K562 (cell line): ENCODE data around the gene RGS6. TPM values are rescaled to one million over a fixed set of nuclear protein-coding genes. Genes with fewer than 3 reads are reported as not detected.

Experiments used
- DPF2 ChIP-seq: fragments of 450-650 bp; IDR thresholded peaks from 2 replicates; pipeline ENCODE4 v1.6.1; 2016
- KDM5B ChIP-seq: fragments of 200-600 bp; sonication (generic); IDR thresholded peaks from 2 replicates; pipeline ENCODE4 v1.6.1; 2012; ENCODE audit warnings: low read depth, mild to moderate bottlenecking, moderate library complexity, low read length, control low read depth, inconsistent platforms; ENCODE audit not compliant: insufficient replicate concordance
- KLF6 ChIP-seq: fragments of 250-450 bp; sonication (Bioruptor Pico); IDR thresholded peaks from 2 replicates; pipeline ENCODE4 v1.4.0; 2020; ENCODE audit warnings: mild to moderate bottlenecking, moderate library complexity, borderline replicate concordance
- NFRKB ChIP-seq: fragments of 450-650 bp; IDR thresholded peaks from 2 replicates; pipeline ENCODE4 v1.6.1; 2016; ENCODE audit warnings: low read depth
- PKNOX1 ChIP-seq: fragments of 450-650 bp; IDR thresholded peaks from 2 replicates; pipeline ENCODE4 v1.6.1; 2016
- RAD51 ChIP-seq: fragments of 450-650 bp; IDR thresholded peaks from 2 replicates; pipeline ENCODE4 v1.7.1; 2016; ENCODE audit warnings: low read depth, mild to moderate bottlenecking, borderline replicate concordance
- RFX1 ChIP-seq: fragments of 450-650 bp; IDR thresholded peaks from 2 replicates; pipeline ENCODE4 v1.6.1; 2016; ENCODE audit warnings: mild to moderate bottlenecking, moderate library complexity
- TSHZ1 ChIP-seq: fragments of 250-450 bp; sonication (Bioruptor Pico); IDR thresholded peaks from 2 replicates; pipeline ENCODE4 v1.4.0; 2020; ENCODE audit warnings: mild to moderate bottlenecking, moderate library complexity
- YY1 ChIP-seq, 3 experiments: IDR thresholded peaks; 2 replicates each; pipeline ENCODE4 v1.6.1; 2011; ENCODE audit warnings: low read length in 2 of 3, mild to moderate bottlenecking in 2 of 3, moderate library complexity in 2 of 3, borderline replicate concordance in 1 of 3, control low read depth in 1 of 3, low read depth in 1 of 3; ENCODE audit not compliant: insufficient read depth in 3 of 3, insufficient replicate concordance in 2 of 3, control insufficient read depth in 1 of 3, insufficient read length in 1 of 3; ENCODE audit errors: extremely low read depth in 1 of 3
- ZC3H4 ChIP-seq: sonication (generic); formaldehyde crosslinking; IDR thresholded peaks from 2 replicates; pipeline ENCODE4 v1.9.0; 2021; ENCODE audit warnings: missing genetic modification reagents, borderline replicate concordance
- ZNF431 ChIP-seq: sonication (generic); formaldehyde crosslinking; IDR thresholded peaks from 2 replicates; pipeline ENCODE4 v1.8.0; 2022; ENCODE audit warnings: mild to moderate bottlenecking, missing genetic modification reagents
- polyA plus RNA-seq, 8 experiments: library from polyadenylated mRNA; depleted of rRNA in 4 of 8; stranded (reverse) in 5 of 8; unstranded in 3 of 8; fragments of >200 nt; fragmentation: Nextera tagmentation in 2 of 8; fragmentation: Illumina TruSeq in 1 of 8; extraction: Ambion mirVana in 2 of 8; extraction: Trizol in 1 of 8; gene quantifications; 2 replicates each; pipeline versions ENCODE4 v1.2.1 to v1.2.3, GENCODE V29; 2011 to 2014; ENCODE audit warnings: inconsistent platforms in 1 of 8, missing spikeins in 1 of 8
- total RNA-seq, 7 experiments: library from RNA; depleted of rRNA in 6 of 7; stranded (reverse); fragments of >200 nt in 6 of 7; fragmentation: Illumina TruSeq in 2 of 7; extraction: Trizol in 2 of 7; gene quantifications; 2 replicates each; pipeline versions ENCODE4 v1.2.1 to v1.2.3, GENCODE V29; 2011 to 2021; ENCODE audit warnings: low replicate concordance in 1 of 7
- TF ChIP-seq, protein P1 (sequence below), 2 experiments: IDR thresholded peaks; 2 replicates each; pipeline ENCODE4 v1.6.1; 2012; ENCODE audit warnings: improper control_type of control experiment in 2 of 2, low read depth in 2 of 2, low read length in 2 of 2, borderline replicate concordance in 1 of 2
- TF ChIP-seq, protein P2 (sequence below), 2 experiments: fragments of 450-650 bp; IDR thresholded peaks; 2 replicates each; pipeline ENCODE4 v1.6.1; 2016

RGS6 gene
- total and polyA plus RNA-seq, 9 of the 15 experiments (the other 6 are each of a cell fraction or from before 2014, with no cell fraction given), result not detected

DNA sequence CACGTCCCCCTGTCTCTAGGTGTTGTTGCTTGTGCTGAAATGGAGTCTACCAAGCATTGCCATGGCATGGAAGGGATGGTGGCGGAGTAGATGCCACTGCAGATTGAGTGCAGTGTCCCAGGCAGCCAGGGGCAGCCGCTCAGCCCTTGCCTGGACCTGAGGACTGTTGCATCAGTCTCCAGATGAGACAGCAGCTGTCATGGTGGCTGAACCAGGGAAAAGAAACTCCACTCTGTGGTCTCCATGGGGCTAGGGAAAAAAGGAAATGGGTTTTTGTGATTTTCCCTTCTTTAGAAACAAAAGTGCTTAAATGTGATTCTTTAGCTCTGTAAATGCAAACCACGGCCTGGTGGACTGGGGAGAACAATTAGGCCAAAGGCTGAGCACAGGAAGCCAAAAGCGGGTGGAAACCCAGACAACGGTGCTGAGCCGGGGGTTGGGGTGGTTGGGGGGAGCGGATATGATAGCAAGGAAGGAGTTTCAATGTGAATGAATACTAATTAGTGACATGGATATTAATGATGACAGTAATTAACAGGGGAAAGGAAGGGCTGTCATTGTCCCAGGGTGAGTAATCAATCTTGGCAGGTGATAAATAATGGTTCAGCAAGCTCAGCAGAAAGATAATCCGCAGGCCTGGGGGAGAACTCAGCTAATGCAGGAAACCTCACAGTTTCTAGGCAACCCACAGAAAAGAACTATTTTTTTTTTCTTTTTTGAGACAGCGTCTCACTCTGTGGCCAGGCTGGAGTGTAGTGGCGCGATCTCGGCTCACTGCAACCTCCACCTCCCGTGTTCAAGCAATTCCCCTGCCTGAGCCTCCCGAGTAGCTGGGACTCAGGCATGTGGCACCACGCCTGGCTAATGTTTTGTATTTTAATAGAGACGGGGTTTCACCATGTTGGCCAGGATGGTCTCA, 519.1 kb downstream of the RGS6 start (continued):
- no peak for TF ChIP-seq YY1 (IDR thresholded peaks at IDR 0.05; ENCODE audit: borderline replicate concordance in 1 of 3, control insufficient read depth in 1 of 3, extremely low read depth in 1 of 3, insufficient read depth in 3 of 3, insufficient read length in 1 of 3, insufficient replicate concordance in 2 of 3, low read depth in 1 of 3, low read length in 2 of 3)
- TF ChIP-seq KDM5B, result no peak
- TF ChIP-seq ZNF431, result no peak
- TF ChIP-seq KLF6 (CRISPR knock-in tag), result no peak
- peak; percentile 52; the same call in 1 of the 2 replicates for TF ChIP-seq NFRKB
- TF ChIP-seq RFX1, result peak; percentile 21; the same call in 1 of the 2 replicates
- TF ChIP-seq PKNOX1, result peak; percentile 74
- TF ChIP-seq, protein P1, sequence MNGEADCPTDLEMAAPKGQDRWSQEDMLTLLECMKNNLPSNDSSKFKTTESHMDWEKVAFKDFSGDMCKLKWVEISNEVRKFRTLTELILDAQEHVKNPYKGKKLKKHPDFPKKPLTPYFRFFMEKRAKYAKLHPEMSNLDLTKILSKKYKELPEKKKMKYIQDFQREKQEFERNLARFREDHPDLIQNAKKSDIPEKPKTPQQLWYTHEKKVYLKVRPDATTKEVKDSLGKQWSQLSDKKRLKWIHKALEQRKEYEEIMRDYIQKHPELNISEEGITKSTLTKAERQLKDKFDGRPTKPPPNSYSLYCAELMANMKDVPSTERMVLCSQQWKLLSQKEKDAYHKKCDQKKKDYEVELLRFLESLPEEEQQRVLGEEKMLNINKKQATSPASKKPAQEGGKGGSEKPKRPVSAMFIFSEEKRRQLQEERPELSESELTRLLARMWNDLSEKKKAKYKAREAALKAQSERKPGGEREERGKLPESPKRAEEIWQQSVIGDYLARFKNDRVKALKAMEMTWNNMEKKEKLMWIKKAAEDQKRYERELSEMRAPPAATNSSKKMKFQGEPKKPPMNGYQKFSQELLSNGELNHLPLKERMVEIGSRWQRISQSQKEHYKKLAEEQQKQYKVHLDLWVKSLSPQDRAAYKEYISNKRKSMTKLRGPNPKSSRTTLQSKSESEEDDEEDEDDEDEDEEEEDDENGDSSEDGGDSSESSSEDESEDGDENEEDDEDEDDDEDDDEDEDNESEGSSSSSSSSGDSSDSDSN (IDR thresholded peaks at IDR 0.05; ENCODE audit: borderline replicate concordance in 1 of 2, low read depth in 2 of 2, low read length in 2 of 2), result no peak
- no peak for TF ChIP-seq DPF2
- TF ChIP-seq, protein P2, sequence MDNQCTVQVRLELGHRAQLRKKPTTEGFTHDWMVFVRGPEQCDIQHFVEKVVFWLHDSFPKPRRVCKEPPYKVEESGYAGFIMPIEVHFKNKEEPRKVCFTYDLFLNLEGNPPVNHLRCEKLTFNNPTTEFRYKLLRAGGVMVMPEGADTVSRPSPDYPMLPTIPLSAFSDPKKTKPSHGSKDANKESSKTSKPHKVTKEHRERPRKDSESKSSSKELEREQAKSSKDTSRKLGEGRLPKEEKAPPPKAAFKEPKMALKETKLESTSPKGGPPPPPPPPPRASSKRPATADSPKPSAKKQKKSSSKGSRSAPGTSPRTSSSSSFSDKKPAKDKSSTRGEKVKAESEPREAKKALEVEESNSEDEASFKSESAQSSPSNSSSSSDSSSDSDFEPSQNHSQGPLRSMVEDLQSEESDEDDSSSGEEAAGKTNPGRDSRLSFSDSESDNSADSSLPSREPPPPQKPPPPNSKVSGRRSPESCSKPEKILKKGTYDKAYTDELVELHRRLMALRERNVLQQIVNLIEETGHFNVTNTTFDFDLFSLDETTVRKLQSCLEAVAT (IDR thresholded peaks at IDR 0.05), result no peak
- TF ChIP-seq TSHZ1, result no peak
- TF ChIP-seq RAD51, result no peak
- no peak for TF ChIP-seq ZC3H4 (CRISPR knock-in tag)
